ENCODE measurements around the gene HBS1L. TPM values are rescaled to one million over a fixed set of nuclear protein-coding genes. Genes with fewer than 3 reads are reported as not detected.

HBS1L gene
- 10 to 100 TPM; 30.1 to 55.1 (median 40.4) TPM for total RNA-seq

DNA sequence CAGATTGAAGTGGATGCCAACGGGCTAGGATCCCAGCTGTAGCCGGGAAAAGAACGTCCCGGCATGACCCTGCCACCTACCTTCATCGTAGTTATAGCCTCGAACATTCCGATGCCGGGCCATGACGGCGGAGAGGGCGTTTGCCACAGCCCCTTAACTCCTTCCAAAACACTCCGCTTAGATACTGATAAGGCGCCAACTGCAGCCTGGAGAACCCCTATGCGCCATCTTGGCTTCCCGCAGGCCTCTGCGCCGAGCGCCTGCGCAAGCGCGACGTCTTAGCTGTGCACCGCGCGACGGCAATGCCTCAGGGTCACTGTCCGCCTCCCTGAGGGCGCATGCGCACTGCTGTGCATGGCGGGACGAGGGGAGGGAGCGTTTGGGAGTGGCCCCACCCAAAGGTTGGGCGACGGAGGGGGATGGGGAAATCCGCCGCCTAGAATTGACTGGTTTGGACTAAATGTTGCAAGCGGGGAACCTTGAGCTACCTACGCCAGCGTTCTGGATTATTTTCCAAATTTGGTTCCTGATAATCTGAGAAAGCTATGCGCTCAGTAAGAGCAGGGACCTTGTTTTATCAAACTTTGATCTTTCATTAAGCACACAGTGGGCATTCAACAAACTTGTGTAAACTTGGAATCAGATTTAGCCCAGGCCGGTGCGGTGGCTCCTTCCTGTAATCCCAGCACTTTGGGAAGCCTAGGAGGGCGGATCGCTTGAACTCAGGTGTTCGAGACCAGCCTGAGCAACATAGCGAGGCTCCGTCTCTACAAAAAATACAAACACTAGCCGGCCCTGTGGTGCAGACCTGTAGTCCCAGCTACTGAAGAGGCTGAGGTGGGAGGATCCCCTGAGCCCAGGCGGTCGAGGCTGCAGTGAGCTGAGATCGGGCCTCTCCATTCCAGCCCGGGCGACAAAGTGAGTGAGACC is at the start of gene HBS1L:
TSS of gene HBS1L (minus strand) at position 254 of the 930 bp plus-strand sequence. CDS start at position 123, 131 bp downstream.
- intact Hi-C loops (cut with DNase I; ENCODE audit: low total_unique reads) = no loop called here
- peak in 1 of 2 donors; percentile 57 for TF ChIP-seq POLR2A (IDR thresholded peaks at IDR 0.05)
- TF ChIP-seq, protein P1, sequence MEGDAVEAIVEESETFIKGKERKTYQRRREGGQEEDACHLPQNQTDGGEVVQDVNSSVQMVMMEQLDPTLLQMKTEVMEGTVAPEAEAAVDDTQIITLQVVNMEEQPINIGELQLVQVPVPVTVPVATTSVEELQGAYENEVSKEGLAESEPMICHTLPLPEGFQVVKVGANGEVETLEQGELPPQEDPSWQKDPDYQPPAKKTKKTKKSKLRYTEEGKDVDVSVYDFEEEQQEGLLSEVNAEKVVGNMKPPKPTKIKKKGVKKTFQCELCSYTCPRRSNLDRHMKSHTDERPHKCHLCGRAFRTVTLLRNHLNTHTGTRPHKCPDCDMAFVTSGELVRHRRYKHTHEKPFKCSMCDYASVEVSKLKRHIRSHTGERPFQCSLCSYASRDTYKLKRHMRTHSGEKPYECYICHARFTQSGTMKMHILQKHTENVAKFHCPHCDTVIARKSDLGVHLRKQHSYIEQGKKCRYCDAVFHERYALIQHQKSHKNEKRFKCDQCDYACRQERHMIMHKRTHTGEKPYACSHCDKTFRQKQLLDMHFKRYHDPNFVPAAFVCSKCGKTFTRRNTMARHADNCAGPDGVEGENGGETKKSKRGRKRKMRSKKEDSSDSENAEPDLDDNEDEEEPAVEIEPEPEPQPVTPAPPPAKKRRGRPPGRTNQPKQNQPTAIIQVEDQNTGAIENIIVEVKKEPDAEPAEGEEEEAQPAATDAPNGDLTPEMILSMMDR (IDR thresholded peaks at IDR 0.05) = no peak
- 14% methylated on average over 45 to 53 of the region's 53 CpGs for WGBS, 2 donors
- H3K4me3 ChIP-seq (ENCODE audit: low read depth, poor library complexity, severe bottlenecking) = peak within 1 kb of the TSS; percentile 95
- peak; percentile 96 to 98 for DNase-seq (ENCODE audit: low spot score in 2 of 2)

DNA sequence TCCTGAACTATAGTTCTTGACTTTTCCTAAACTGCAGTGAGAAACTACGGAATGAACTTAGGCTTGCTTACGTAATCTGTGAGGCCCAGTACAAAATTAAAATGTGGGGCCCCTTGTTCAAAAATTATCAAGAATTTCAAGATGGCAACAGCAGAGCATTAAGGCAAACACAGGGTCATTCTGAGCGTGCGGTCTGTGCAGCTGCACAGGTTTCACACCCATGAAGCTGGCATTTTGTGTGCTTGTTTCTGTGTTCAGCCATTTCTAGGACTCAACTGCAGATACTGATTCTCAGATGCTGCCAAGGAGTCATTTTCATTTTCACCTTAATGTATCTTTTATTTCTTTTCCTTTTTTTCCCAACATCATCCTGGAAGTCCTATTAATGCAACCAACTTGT is 49.6 kb upstream of the HBS1L start:
- 86 to 92% methylated on average over 4 of the region's 4 CpGs for WGBS, 2 donors
- H3K4me3 ChIP-seq (ENCODE audit: low read depth, poor library complexity, severe bottlenecking) = no peak overlapping the region
- TF ChIP-seq, protein P1 (IDR thresholded peaks at IDR 0.05) = no peak
- TF ChIP-seq POLR2A (IDR thresholded peaks at IDR 0.05) = no peak
- DNase-seq (ENCODE audit: low spot score in 2 of 2) = no peak
- intact Hi-C loops (cut with DNase I; ENCODE audit: low total_unique reads) = no loop called here

DNA sequence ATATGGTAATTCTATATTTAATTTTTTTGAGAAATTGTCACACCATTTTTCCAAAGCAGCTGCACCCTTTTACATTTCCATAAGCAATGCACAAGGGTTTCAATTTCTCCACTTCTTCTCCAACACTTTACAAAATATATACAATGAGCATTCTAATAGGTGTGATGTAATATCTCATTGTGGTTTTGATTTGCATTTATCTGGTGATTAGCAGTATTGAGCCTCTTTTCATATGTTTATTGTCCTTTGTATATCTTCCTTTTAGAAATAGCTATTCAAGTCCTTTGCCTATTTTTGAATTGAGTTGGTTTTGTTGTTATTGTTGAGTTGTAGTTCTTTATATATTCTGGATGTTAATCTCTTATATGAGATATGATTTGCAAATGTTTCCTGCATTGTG is 47.6 kb upstream of the HBS1L start:
- no peak overlapping the region for H3K4me3 ChIP-seq (ENCODE audit: low read depth, poor library complexity, severe bottlenecking)
- TF ChIP-seq, protein P1 (IDR thresholded peaks at IDR 0.05) = no peak
- no peak for TF ChIP-seq POLR2A (IDR thresholded peaks at IDR 0.05)
- no peak for DNase-seq (ENCODE audit: low spot score in 2 of 2)
- intact Hi-C loops (cut with DNase I; ENCODE audit: low total_unique reads) = no loop called here

DNA sequence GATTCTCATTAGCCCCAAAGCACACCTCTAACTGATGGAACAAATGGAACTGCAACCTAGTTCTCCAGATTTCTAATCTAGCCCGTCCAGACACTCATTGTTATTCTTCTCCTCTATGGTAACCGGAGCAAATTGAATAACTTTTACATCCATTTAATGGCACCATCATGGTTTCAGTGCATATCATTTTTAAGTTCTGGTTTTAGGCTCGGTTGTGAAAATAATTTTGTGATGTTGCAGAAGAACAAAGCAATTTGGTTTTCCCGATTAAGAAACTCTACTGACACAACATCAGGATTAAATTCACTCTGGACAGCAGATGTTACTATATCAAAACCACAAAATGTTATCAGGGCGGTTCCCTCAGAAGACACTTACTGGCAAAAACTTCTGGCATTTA is 42.5 kb upstream of the HBS1L start:
- TF ChIP-seq, protein P1 (IDR thresholded peaks at IDR 0.05) = no peak
- no peak for TF ChIP-seq POLR2A (IDR thresholded peaks at IDR 0.05)
- no peak overlapping the region for H3K4me3 ChIP-seq (ENCODE audit: low read depth, poor library complexity, severe bottlenecking)
- no peak for DNase-seq (ENCODE audit: low spot score in 2 of 2)
- 61 to 64% methylated on average over 5 of the region's 5 CpGs for WGBS, 2 donors
- intact Hi-C loops (cut with DNase I; ENCODE audit: low total_unique reads) = no loop called here

DNA sequence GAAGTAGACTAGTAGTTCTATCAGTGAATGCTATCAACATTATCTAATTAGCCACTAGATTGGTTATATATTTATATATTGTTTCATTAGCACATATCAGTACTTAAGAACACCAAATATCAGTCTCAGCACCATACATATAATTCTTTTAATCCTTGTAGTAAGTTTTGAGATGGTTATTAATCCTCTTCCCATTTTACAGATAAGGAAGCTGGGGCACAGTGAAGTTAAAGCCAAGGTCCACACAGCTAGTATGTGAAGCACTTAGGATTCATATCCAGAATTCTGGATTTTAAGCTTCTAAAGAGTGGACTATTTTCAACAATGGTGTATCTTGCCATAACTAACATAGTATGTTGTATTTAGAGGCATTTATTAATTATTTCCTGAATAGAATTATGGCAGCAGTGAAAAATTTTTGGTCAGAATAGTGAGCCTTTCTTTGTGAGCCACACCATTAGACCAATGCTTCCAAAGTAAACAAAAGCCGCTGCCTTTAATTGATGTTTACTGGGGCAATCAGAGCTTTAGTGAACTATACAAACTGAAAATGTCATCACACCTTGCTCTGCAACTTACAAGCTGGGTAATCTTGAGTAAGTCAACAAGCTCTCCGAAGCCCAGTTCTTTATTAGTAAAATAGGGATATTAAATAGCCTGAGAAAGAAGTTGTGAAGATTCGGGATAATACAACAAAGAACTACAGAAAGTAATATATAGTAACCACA is 41.9 kb upstream of the HBS1L start:
- TF ChIP-seq POLR2A (IDR thresholded peaks at IDR 0.05) = no peak
- TF ChIP-seq, protein P1 (IDR thresholded peaks at IDR 0.05) = no peak
- intact Hi-C loops (cut with DNase I; ENCODE audit: low total_unique reads) = no loop called here
- no peak overlapping the region for H3K4me3 ChIP-seq (ENCODE audit: low read depth, poor library complexity, severe bottlenecking)
- 78% methylated on average over 3 of the region's 3 CpGs for WGBS, 2 donors
- no peak for DNase-seq (ENCODE audit: low spot score in 2 of 2)
